ENCODE measurements around the gene GBGT1. TPM values are rescaled to one million over a fixed set of nuclear protein-coding genes. Genes with fewer than 3 reads are reported as not detected.

Gene GBGT1
- total RNA-seq, 3 donors from 2014 or later = 14.8 to 21.3 (median 15.0) TPM

DNA sequence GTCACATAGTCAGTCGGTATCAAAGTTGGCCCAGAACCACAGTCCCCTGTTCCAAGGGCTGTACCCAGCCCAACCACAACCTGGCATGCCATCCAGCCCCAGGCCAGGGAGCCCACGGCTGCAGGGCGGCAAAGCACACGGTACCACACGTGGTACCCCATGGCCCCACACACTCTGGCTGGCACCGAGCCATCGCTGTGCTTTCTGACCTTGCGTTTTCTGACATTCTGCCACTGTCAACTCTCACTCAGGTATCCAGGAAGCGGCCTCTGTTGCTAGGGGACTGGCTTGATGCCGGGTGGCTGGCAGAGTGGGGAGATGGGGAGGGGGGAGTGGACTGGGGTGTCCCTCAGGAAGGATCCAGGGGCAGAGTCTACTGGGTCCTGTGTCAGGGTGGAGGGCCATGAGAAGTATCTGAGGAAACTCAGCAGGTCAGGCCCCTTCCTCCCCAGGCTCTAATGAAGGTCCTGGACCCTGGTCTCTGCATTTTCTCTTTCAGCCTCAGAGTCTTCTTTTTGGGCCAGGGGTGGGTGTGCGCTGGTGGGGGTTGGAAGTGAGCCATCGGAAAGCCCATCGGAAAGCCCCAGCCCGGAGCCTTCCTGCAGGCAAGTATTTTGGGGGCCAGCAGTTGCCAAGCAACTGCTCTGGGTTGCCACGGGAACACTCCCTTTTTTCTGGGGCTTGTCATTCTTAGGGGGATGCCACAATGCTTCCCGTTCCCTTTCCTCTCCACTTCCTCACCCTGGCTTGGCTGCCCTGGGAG is 21.7 kb downstream of the GBGT1 start:
- peak; percentile 70 to 81 for DNase-seq (ENCODE audit: low spot score in 2 of 2)
- H3K36me3 ChIP-seq = no peaks in the 10 kb centered on the region
- no peak overlapping the region for H3K4me3 ChIP-seq
- intact Hi-C loops (cut with DNase I; ENCODE audit: low total_unique reads) = no loop called here
- no peaks in the 10 kb centered on the region for H3K9me3 ChIP-seq
- TF ChIP-seq CTCF (IDR thresholded peaks at IDR 0.05) = no peak
- TF ChIP-seq POLR2A (IDR thresholded peaks at IDR 0.05) = no peak
- no peak for TF ChIP-seq POLR2AphosphoS5 (IDR thresholded peaks at IDR 0.05)
- H3K4me1 ChIP-seq = peaks cover 13 to 53% of the 10 kb centered on the region in 2 donors
- H3K27me3 ChIP-seq = no peaks in the 10 kb centered on the region
- peak overlapping the region; percentile 41 to 99 for H3K27ac ChIP-seq

GRCh38 chr9:133140606-133141005 is 23.1 kb downstream of the GBGT1 start:
- no peak for DNase-seq (ENCODE audit: low spot score in 2 of 2)
- H3K9me3 ChIP-seq = no peaks in the 10 kb centered on the region
- H3K4me1 ChIP-seq = peaks cover 17 to 60% of the 10 kb centered on the region in 2 donors
- peak overlapping the region in 1 of 2 donors; percentile 99 for H3K27ac ChIP-seq
- intact Hi-C loops (cut with DNase I; ENCODE audit: low total_unique reads) = no loop called here
- H3K36me3 ChIP-seq = no peaks in the 10 kb centered on the region
- no peak overlapping the region for H3K4me3 ChIP-seq
- no peak for TF ChIP-seq POLR2AphosphoS5 (IDR thresholded peaks at IDR 0.05)
- no peak for TF ChIP-seq CTCF (IDR thresholded peaks at IDR 0.05)
- no peak for TF ChIP-seq POLR2A (IDR thresholded peaks at IDR 0.05)
- H3K27me3 ChIP-seq = no peaks in the 10 kb centered on the region

DNA sequence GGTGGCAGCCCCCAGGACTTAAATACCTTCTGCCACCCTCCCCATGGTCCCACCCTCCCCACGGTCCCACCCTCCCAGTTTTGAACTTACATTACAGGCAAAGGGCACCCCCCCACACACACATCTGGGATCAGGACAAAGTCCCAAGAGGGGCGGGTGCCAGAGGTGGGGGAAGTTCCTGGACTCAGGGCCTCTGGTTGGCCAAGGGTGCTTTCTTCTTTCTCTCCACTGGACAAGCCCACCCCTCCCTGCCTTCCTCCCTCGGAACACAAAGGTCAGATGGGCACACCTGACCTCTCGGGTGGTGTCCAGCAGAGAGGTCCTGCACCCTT is 23.6 kb downstream of the GBGT1 start:
- peak overlapping the region; percentile 99 for H3K27ac ChIP-seq
- no peak for DNase-seq (ENCODE audit: low spot score in 2 of 2)
- no peaks in the 10 kb centered on the region for H3K9me3 ChIP-seq
- peaks cover 20 to 63% of the 10 kb centered on the region in 2 donors for H3K4me1 ChIP-seq
- no peaks in the 10 kb centered on the region for H3K27me3 ChIP-seq
- intact Hi-C loops (cut with DNase I; ENCODE audit: low total_unique reads) = no loop called here
- H3K36me3 ChIP-seq = no peaks in the 10 kb centered on the region
- TF ChIP-seq POLR2A (IDR thresholded peaks at IDR 0.05) = no peak
- no peak for TF ChIP-seq CTCF (IDR thresholded peaks at IDR 0.05)
- TF ChIP-seq POLR2AphosphoS5 (IDR thresholded peaks at IDR 0.05) = no peak
- H3K4me3 ChIP-seq = no peak overlapping the region

DNA sequence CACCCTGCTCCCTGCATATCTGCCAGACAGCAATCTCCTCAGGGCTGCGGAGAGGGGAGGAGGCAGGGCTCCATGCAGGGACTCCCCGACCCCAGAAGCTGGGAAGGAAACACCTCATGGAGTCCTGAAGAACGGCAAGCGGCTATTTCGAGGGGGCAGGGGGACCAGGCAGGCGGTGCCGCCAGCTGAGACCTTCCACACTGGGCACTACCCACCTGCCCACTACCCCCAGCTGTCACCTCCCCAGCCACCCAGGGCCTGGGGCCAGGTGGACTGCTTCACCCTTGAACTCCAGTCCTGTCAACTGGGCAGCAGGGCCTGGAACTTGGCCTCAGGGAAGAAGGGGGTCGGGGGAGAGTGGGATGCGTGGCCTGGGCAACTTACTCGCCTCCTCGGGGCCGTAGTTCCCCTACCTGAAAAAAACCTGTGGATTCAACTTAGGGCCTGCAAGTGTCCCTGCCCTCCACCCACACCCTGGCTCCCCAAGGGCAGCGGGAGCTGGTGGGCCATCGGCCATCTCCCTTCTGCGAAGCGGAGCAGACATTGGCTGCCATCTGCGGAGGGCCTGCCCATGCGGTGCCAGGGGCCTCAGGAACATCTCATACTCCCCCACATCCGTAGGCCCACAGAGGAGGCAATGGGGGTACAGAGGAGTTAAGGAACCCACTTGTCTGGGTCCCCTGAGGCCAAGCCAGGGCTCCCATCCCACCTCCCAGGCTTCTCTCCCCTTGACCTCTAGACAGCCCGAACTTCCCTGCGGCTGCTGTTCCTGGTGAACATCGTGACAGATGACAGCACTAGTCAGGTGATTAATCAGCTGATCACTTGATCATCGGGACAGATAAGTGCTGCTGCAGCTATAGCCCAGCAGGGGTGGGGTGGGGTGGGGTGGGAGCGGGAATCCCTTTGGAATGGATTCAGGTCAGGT is 24.2 kb downstream of the GBGT1 start:
- Histone ChIP-seq H3K4me1 (peaks cover 27 to 63% of the 10 kb centered on the region in 2 donors), H3K27ac (peak overlapping the region; percentile 99)

More for the DNA sequence above, 24.2 kb downstream of the GBGT1 start:
- Histone ChIP-seq H3K9me3 (no peaks in the 10 kb centered on the region), H3K36me3 (no peaks in the 10 kb centered on the region), H3K4me3 (no peak overlapping the region), H3K27me3 (no peaks in the 10 kb centered on the region)
- TF ChIP-seq CTCF (IDR thresholded peaks at IDR 0.05) (no peak), POLR2AphosphoS5 (IDR thresholded peaks at IDR 0.05) (no peak), POLR2A (IDR thresholded peaks at IDR 0.05) (no peak)
- DNase-seq (ENCODE audit: low spot score in 2 of 2) = no peak
- intact Hi-C loops (cut with DNase I; ENCODE audit: low total_unique reads) = no loop called here

Measured in breast epithelium (tissue), 4 donors.